ENCODE data around the gene RECK.

- TF ChIP-seq POLR2A (IDR thresholded peaks at IDR 0.05) (no peak), CTCF (IDR thresholded peaks at IDR 0.05) (no peak)
Observed at GRCh38 chr9:36128349-36128748, 91.6 kb downstream of the RECK start.

Data from lower leg skin (tissue), 3 donors.